Loucy (cell line): Measurements from ENCODE around the gene CRYGA.

Experiments
- H2AFZ ChIP-seq: fragments of 200-600 bp; sonication (generic); 2 replicates; pipeline ENCODE4 v1.6.0; 2016; ENCODE audit warnings: antibody characterized with exemption, mild to moderate bottlenecking, low read length, moderate library complexity
- H3F3A ChIP-seq: fragments of 200-600 bp; 2 replicates; pipeline ENCODE4 v1.6.0; 2016; ENCODE audit warnings: antibody characterized with exemption, low read depth, mild to moderate bottlenecking
- H3K27me3 ChIP-seq: fragments of 200-600 bp; sonication (generic); 2 replicates; pipeline ENCODE4 v1.6.1; 2014; ENCODE audit warnings: low read length, mild to moderate bottlenecking; ENCODE audit not compliant: insufficient read depth, poor library complexity, severe bottlenecking
- H3K36me3 ChIP-seq: fragments of 200-600 bp; sonication (generic); 2 replicates; pipeline ENCODE4 v1.6.1; 2016; ENCODE audit warnings: low read length; ENCODE audit not compliant: insufficient read depth
- H3K4me1 ChIP-seq: fragments of 200-600 bp; sonication (generic); 2 replicates; pipeline ENCODE4 v1.5.1; 2014; ENCODE audit warnings: low read length, mild to moderate bottlenecking; ENCODE audit not compliant: insufficient read depth, poor library complexity, severe bottlenecking
- H3K4me2 ChIP-seq: fragments of 200-600 bp; sonication (generic); 2 replicates; pipeline ENCODE4 v1.6.0; 2014; ENCODE audit warnings: antibody characterized with exemption, low read length, low read depth, mild to moderate bottlenecking; ENCODE audit not compliant: poor library complexity, severe bottlenecking
- H3K4me3 ChIP-seq: fragments of 200-600 bp; sonication (generic); 2 replicates; pipeline ENCODE4 v1.5.1; 2014; ENCODE audit warnings: low read length, mild to moderate bottlenecking, mixed read lengths; ENCODE audit not compliant: poor library complexity, severe bottlenecking
- H3K79me2 ChIP-seq: fragments of 200-600 bp; sonication (generic); 2 replicates; pipeline ENCODE4 v1.6.1; 2014; ENCODE audit warnings: low read length; ENCODE audit not compliant: insufficient read depth
- H3K9ac ChIP-seq: fragments of 200-600 bp; sonication (generic); 2 replicates; pipeline ENCODE4 v1.6.0; 2014; ENCODE audit warnings: mild to moderate bottlenecking, low read depth, low read length, moderate library complexity; ENCODE audit not compliant: poor library complexity, severe bottlenecking
- H3K9me2 ChIP-seq: fragments of 200-600 bp; sonication (generic); replicated peaks from 2 replicates; pipeline ENCODE4 v1.6.1; 2016; ENCODE audit warnings: low read depth, low read length, mixed read lengths
- H3K9me3 ChIP-seq: fragments of 200-600 bp; sonication (generic); 2 replicates; pipeline ENCODE4 v1.6.1; 2014; ENCODE audit warnings: mild to moderate bottlenecking, antibody characterized with exemption, low read length, low read depth; ENCODE audit not compliant: insufficient read depth
- H4K20me1 ChIP-seq: fragments of 200-600 bp; sonication (generic); 2 replicates; pipeline ENCODE4 v1.6.0; 2014; ENCODE audit warnings: antibody characterized with exemption, low read length, mild to moderate bottlenecking; ENCODE audit not compliant: insufficient read depth, poor library complexity, severe bottlenecking
- EZH2phosphoT487 ChIP-seq: fragments of 200-600 bp; IDR thresholded peaks from 2 replicates; pipeline ENCODE4 v1.6.1; 2018; ENCODE audit warnings: antibody characterized with exemption, mild to moderate bottlenecking, moderate library complexity, borderline replicate concordance
- TF ChIP-seq, protein P1 (sequence below): fragments of 200-600 bp; sonication (generic); conservative IDR thresholded peaks from 2 replicates; pipeline ENCODE4 v1.5.1; 2014; ENCODE audit warnings: mild to moderate bottlenecking, antibody characterized with exemption, low read length

CRYGA gene

DNA sequence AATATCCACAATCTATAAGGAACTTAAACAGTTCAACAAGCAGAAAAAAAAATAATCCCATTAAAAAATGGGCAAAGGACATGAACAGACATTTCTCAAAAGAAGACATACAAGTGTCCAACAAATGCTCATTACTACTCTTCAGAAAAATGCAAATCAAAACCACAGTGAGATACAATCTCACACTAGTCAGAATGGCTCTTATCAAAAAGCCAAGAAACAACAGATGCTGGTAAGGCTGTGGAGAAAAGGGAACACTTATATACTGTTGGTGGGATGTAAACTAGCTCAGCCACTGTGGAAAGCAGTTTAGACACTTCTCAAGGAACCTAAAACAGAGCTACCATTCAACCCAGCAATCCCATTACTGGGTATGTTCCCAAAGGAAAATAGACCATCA is 10.2 kb downstream of the CRYGA start:
- Histone ChIP-seq H3F3A (no peaks in the 10 kb centered on the region), H3K4me3 (no peak overlapping the region), H3K36me3 (no peaks in the 10 kb centered on the region), H3K4me2 (no peak overlapping the region), H3K4me1 (no peaks in the 10 kb centered on the region), H3K9me2 (no peaks in the 10 kb centered on the region), H2AFZ (no peak overlapping the region), H3K9ac (no peak overlapping the region), H3K79me2 (no peaks in the 10 kb centered on the region), H4K20me1 (no peaks in the 10 kb centered on the region), H3K9me3 (peaks cover 5% of the 10 kb centered on the region; the same call in 1 of the 2 replicates), H3K27me3 (no peaks in the 10 kb centered on the region)
- TF ChIP-seq EZH2phosphoT487 = no peak
- TF ChIP-seq, protein P1, sequence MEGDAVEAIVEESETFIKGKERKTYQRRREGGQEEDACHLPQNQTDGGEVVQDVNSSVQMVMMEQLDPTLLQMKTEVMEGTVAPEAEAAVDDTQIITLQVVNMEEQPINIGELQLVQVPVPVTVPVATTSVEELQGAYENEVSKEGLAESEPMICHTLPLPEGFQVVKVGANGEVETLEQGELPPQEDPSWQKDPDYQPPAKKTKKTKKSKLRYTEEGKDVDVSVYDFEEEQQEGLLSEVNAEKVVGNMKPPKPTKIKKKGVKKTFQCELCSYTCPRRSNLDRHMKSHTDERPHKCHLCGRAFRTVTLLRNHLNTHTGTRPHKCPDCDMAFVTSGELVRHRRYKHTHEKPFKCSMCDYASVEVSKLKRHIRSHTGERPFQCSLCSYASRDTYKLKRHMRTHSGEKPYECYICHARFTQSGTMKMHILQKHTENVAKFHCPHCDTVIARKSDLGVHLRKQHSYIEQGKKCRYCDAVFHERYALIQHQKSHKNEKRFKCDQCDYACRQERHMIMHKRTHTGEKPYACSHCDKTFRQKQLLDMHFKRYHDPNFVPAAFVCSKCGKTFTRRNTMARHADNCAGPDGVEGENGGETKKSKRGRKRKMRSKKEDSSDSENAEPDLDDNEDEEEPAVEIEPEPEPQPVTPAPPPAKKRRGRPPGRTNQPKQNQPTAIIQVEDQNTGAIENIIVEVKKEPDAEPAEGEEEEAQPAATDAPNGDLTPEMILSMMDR = no peak

DNA sequence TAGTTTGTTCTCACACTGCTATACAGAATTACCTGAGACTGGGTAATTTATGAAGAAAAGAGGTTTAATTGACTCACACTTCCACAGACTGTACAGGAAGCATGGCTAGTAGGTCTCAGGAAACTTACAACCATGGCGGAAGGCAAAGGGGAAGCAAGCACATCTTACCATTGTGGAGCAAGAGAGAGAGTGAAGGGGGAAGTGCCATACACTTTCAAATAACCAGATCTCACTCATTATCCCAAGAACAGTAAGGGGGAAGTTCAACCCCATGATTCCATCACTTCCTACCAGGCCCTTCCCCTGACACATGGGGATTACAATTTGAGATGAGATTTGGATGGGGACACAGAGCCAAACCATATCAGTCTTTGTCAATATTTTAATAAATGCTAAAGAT is 12.4 kb downstream of the CRYGA start:
- no peak overlapping the region for H3K9ac ChIP-seq
- no peaks in the 10 kb centered on the region for H3K36me3 ChIP-seq
- H3K4me1 ChIP-seq = no peaks in the 10 kb centered on the region
- no peaks in the 10 kb centered on the region for H3F3A ChIP-seq
- H3K4me2 ChIP-seq = no peak overlapping the region
- no peaks in the 10 kb centered on the region for H3K79me2 ChIP-seq
- peaks cover 5% of the 10 kb centered on the region; the same call in 1 of the 2 replicates for H3K9me3 ChIP-seq
- H3K4me3 ChIP-seq = no peak overlapping the region
- H3K9me2 ChIP-seq = no peaks in the 10 kb centered on the region
- no peak for TF ChIP-seq EZH2phosphoT487
- TF ChIP-seq, protein P1 = no peak
- no peaks in the 10 kb centered on the region for H3K27me3 ChIP-seq
- no peak overlapping the region for H2AFZ ChIP-seq
- H4K20me1 ChIP-seq = no peaks in the 10 kb centered on the region

GRCh38 chr2:208150094-208150493 is 13.3 kb downstream of the CRYGA start:
- Histone ChIP-seq H3K27me3 (no peaks in the 10 kb centered on the region), H3K79me2 (no peaks in the 10 kb centered on the region), H3K4me3 (no peak overlapping the region), H3K9me3 (peaks cover 5% of the 10 kb centered on the region; the same call in 1 of the 2 replicates), H3F3A (no peaks in the 10 kb centered on the region), H3K9ac (no peak overlapping the region), H4K20me1 (no peaks in the 10 kb centered on the region), H3K4me1 (no peaks in the 10 kb centered on the region), H2AFZ (no peak overlapping the region), H3K36me3 (no peaks in the 10 kb centered on the region), H3K9me2 (no peaks in the 10 kb centered on the region), H3K4me2 (no peak overlapping the region)
- TF ChIP-seq, protein P1 = no peak
- no peak for TF ChIP-seq EZH2phosphoT487
